ENCODE results near the gene IFT20. TPM values are rescaled to one million over a fixed set of nuclear protein-coding genes. Genes with fewer than 3 reads are reported as not detected.
A peak's percentile ranks its signal among the peaks of the same experiment; 100 is the strongest.
"Not testable (repeated sequence)": the region's sequence is repeated elsewhere in the genome, so short reads cannot be mapped to it uniquely, and the experiment has no call there.

The IFT20 gene
- total RNA-seq, 1 experiment from 2014 or later: 29.1 TPM

DNA sequence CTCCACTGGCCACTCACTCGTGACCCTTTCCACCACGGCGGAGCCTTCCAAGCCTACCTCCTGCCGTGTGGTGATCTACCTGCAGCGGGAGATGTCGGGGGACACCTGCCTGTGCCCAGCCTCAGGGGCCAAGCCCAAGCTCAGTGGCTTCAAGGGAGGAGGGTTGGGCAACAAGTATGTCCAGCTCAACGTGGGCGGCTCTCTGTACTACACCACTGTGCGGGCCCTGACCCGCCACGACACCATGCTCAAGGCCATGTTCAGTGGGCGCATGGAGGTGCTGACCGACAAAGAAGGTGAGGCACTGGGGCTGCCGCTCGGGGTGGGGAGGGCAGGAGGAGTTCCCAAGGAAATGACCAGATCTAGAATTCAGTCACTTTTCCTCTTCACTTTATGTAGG, 4.2 kb upstream of the IFT20 start:
- in situ Hi-C loops (cut with HindIII; ENCODE audit: low sequenced_read_pairs): no loop called here
- no peak for DNase-seq (ENCODE audit: low spot score)

DNA sequence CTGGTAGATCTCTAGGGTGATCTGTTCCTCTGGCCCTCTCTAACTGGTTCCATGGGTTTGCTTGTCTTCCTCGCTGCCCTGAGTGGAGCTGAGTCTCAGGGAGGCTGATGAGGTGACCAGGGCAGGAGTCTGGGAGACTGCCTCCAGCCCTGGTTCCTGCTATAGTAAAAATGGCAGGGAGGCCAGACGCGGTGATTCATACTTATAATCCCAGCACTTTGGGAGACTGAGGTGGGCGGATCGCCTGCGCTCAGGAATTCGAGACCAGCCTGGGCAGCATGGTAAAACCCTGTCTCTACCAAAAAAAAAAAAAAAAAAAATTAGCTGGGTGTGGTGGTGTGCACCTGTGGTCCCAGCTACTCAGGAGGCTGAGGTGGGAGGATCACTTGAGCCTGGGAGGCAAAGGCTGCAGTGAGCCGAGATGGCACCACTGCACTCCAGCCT, 3.5 kb upstream of the IFT20 start:
- DNase-seq (ENCODE audit: low spot score); in situ Hi-C loops (cut with HindIII; ENCODE audit: low sequenced_read_pairs): not testable (repeated sequence)

DNA sequence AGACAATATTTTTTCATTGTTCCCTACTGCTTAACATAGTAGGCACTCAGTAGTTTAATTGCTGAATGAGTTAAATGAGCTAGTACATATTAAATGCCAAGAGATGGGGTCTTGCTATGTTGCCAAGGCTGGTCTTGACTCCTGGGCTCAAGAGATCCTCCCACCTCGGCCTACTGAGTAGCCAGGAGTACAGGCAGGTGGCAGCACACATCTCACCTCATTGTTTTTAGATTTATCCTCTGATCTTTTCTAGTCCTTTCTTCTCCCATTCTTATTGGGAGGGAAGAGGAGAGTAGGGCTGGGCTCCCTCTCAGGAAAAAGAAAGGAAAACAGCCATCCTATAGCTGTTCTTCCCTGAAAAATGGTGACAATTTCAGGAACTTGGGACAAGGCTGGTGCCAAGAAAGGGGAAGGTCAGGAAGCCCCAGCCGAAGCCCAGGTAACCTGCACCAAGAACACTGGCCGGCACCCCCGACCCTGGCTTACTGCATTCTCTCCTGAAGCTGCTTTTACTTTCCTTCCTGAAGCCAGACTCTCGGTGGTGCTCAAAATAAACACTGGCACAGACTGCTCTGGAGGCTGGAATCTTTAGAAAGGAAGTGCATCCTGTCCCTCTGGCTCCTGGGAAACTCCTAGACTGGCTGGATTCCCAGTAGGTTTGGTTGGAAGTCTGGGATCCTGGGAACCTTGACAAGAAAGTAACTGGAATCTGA, 2.9 kb upstream of the IFT20 start:
- no peak for DNase-seq (ENCODE audit: low spot score)
- in situ Hi-C loops (cut with HindIII; ENCODE audit: low sequenced_read_pairs): no loop called here

DNA sequence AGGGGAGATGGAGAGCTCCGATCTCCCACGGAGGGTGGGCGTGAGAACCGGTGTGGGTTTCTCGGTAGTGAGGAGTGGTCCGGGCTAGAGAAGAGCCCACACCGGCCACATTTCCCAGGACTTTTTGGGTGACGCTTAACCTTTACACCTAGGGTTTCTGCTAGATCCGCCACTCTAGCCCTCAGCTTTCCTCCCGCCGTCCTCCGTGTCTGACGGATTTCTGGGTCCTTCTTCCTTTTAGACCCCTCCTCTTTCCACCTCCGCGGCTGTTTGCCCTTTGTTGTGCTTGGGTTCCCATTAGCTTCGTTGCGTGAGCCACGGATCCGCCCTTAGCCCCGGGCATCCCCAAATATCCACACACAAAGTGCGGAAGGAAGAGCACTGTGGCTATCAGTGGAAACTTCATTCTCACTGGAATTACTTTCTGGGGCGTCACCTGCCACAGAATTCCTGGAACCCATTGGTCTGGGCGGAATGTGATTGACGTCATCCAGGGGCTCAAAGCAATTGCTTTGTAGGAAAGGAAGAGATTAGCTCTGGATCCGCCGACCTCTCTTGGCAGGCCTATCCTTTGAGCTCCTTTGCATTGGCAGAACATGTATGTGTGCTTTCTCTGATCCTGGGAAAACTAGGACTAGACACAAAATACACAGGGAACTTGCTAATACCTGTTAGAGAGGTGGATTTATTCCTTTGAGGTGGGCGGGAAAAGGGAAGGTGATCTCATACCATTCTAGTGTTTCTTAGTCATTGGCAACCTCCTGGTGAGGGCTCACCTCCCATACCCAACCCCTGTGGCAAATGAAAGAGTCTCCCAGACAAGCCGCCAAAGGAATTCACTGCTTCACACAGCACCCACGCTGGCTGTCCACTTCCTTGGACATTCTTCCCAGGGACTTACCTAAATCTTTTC, 943 bp upstream of the IFT20 start:
- peak; percentile 60 for DNase-seq (ENCODE audit: low spot score)
- in situ Hi-C loops (cut with HindIII; ENCODE audit: low sequenced_read_pairs): no loop called here

DNA sequence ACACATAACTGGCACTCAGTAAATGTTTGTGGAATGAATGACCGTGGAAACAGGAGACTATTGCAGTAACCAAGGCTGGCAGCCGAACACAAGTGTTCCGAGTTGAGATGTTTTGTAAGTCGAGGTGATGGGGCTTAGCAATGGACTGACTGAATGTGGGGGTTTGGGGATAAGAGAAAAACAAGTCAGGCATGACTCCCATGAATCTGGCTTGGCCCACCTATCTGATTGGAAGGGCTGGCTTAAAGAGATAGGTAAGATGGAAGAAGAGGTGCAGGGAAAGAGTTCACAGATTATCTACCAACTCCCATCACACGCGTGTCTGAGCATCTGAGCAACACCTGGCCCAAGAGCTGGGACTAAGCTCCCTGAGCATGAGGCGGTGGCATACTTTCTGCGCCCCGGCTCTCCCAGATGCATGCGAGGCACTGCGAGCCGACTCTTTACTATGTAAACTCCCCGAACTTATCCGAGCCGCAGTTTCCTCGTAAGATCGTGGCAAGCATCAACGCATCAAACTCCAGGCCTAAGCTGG, 539 bp downstream of the IFT20 start:
- in situ Hi-C loops (cut with HindIII; ENCODE audit: low sequenced_read_pairs): no loop called here
- DNase-seq (ENCODE audit: low spot score): no peak

DNA sequence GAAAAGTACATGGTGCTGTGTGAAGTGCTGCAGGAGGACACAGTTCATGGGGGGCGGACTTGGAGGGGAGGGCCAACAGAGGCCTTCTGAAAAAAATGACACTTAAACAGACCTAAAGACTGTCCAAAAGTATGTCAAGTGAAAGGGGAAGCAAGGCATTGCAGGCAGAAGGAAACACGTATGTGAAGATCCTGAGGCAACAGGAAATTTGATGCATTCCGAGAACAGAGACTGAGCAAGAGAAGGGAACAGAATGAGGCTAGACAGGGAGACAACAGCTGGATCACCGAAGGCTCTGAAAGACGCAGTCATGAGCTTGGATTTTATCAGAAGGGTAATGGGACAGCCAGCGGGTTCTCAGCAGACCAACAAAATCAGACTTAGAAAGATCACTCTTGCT, 1.1 kb downstream of the IFT20 start:
- no peak for DNase-seq (ENCODE audit: low spot score)
- in situ Hi-C loops (cut with HindIII; ENCODE audit: low sequenced_read_pairs): no loop called here

DNA sequence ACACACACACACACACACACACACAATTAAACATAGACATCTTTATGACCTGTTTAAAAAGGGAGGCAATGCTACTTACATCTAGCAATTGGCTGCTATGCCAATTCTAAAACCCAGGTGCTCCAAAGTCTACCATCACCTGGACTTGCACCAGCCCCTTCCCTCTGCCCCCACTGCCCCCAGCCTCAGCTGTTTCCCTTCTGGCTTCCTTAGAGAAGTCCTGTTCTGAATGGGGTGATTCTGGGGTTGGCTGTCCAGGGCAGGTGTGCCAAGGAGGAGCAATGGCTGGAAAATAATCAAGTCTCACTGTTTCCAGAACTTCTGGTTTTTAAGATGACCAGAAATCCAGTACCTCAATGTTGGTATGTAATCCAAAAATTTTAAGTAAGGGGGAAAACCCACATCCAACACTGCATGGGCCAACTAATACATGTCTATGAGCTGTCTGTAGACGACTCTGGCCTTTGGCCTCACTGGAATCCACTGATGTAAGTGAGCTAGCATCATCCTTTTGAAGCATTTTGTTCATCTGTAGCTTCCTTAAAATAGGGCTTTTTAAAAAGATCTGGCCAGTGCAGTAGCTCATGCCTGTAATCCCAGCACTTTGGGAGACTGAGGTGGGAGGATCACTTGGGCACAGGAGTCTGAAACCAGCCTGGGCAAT, 2.1 kb downstream of the IFT20 start:
- in situ Hi-C loops (cut with HindIII; ENCODE audit: low sequenced_read_pairs): no loop called here
- DNase-seq (ENCODE audit: low spot score): no peak

DNA sequence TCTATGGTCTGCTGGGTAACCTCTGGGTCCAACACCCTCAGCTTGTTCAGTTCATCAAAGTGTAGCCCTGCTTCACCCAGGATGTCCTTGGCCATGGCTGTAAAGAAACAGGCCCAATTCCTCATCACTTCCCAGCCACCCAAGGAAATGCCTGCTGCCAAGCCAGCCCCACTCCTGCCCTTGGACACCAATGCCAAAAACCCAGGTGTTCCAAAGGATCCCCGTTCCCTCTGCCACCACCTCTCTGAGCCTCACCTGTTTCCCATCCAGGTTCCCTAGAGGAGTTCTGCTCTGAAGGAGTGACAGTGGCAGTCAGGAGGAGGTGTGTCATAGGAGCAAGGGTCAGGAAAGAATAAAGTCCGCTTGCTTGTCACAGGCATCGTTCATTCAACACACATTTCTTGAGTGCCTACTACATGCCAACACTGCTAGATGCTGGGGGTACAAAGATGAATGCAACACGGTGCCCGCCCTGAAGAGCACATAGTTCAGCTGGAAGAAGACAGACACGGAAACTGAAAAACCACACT, 3.3 kb downstream of the IFT20 start:
- in situ Hi-C loops (cut with HindIII; ENCODE audit: low sequenced_read_pairs): no loop called here
- DNase-seq (ENCODE audit: low spot score): no peak

DNA sequence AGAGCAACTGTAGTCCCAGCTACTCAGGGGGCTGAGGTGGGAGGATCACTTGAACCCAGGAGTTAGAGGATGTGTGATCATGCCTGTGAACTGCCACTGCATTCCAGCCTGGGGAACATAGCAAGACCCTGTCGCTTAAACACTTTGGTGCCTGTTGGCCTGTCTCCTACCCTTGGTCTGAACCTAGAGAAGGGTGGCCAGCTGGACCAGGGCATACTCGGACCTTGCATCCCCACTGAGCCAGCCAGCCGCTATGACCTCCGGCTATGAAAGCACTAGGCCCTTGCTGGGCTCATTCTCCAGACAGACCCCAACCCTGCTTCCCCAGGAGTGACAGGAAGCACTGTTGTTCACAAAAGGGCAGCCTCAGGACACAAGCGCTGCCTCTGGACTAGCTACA, 4.6 kb downstream of the IFT20 start:
- in situ Hi-C loops (cut with HindIII; ENCODE audit: low sequenced_read_pairs): no loop called here
- no peak for DNase-seq (ENCODE audit: low spot score)

DNA sequence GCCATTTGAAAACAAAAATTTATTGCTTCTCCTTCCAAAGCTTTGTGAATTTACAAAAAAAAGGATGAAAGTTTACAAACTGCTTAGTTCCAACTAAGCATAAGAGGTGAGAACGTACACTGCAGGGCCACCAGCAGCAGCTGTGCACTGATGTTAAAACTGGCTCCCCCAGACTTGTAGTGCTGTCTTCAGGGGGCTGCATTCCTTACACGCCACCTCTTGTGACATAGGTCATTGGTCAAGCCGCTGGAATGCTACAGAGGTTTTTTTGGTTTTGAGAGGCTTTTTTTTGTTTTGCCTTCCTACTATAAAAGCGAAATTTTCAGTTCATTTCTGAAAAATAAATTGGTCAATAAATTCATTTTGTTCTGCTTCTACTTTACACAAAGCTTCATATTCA, 6.9 kb downstream of the IFT20 start:
- no peak for DNase-seq (ENCODE audit: low spot score)
- in situ Hi-C loops (cut with HindIII; ENCODE audit: low sequenced_read_pairs): no loop called here

DNA sequence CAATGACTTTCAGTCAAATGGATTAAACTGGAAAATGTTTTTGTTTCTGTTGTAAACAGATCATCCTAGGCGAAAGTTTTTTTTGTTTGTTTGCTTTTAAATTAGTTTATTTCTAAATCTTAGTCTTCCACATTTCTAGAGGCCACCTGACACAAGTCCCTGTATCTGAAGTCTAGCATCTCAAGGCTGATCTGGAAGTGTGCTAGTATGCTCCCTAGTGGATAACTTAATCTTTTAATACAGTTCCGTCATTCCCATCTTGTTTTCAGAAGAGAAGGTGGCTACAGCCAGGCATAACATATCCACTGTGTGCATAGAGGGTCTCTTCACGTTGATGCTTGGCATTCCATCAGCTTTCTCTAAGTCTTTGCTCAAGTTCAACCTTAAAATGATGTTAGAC, 7.6 kb downstream of the IFT20 start:
- in situ Hi-C loops (cut with HindIII; ENCODE audit: low sequenced_read_pairs): no loop called here
- DNase-seq (ENCODE audit: low spot score): no peak

DNA sequence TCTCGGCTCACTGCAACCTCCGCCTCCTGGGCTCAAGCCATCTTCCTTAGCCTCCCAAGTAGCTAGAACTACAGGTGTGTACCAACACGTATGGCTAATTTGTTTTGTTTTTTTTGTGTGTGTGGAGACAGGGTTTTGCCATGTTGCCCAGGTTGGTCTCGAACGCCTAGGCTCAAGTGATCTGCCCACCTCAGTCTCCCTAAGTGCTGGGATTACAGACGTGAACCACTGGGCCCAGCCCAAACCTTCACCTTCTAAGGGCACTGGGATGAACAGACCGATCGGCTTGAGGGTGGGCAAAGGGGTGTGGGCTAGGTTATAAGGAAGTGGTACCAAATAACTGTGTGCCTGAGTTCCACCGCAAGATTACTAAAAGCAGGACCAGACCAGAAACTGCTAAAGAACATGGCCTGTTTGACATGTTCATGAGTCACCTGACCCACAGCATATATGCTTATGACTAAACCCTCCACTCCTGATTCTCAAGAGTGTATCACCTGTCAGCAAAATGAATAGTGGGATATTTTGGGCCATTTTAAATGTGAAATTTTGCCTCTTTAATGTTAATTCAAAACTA, 8.2 kb downstream of the IFT20 start:
- DNase-seq (ENCODE audit: low spot score): no peak
- in situ Hi-C loops (cut with HindIII; ENCODE audit: low sequenced_read_pairs): no loop called here

DNA sequence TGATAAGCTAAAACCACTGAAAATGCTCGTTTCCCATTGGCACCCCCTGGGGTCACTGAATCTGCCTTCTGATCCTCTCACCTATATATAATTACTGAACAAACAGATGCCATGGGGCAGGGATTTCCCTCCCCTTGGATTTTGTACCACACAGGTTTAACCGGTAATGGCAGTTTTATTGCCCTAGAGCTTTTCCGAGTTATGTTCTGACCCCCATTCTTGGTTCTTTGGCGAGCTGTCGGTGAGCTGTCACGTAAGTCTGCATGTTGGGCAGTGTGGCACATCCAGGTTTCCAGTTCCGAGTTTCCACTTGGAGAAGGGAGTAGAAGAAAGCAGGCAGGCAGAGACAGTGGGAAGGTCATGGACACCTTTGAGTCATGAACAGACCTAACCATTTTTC, 9.2 kb downstream of the IFT20 start:
- DNase-seq (ENCODE audit: low spot score): no peak
- in situ Hi-C loops (cut with HindIII; ENCODE audit: low sequenced_read_pairs): no loop called here

DNA sequence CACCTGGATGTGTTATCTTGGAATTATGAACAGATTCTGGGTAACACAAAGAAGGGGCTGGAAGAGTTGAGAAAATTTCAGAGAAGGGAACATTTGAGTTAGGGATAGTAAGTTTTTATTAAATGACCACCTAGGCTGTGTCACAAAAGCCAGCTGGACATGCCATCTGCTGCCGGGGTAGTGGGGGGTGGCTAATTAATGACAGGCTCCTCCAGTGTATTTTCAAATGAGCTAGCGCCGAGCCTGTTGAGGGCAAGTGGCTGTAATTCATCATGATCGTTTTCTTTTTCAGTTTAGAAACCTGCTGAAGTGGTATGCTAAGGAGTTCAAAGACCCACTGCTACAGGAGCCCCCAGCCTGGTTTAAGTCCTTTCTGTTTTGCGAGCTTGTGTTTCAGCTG, 10.1 kb downstream of the IFT20 start:
- peak; percentile 73 for DNase-seq (ENCODE audit: low spot score)
- in situ Hi-C loops (cut with HindIII; ENCODE audit: low sequenced_read_pairs): no loop called here

DNA sequence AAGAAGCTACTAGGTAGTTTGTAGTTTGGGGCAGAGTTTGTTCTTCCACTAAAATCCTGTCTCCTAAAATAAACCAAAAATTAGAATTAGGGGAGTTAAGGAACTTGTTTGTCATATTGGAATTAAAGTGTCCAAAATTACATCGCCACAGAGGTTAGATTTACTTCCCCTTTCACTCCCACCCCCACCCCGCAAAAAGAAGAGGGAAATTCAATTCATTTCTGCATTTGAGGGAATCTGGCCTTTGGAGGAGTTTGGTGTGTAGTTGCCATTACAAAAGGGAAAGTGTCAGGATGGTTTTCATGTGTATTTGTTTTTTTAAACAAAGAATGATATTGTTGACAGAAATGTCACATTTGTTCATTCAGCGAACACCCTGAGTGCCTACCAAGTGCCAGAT, 10.5 kb downstream of the IFT20 start:
- DNase-seq (ENCODE audit: low spot score): no peak
- in situ Hi-C loops (cut with HindIII; ENCODE audit: low sequenced_read_pairs): no loop called here

DNA sequence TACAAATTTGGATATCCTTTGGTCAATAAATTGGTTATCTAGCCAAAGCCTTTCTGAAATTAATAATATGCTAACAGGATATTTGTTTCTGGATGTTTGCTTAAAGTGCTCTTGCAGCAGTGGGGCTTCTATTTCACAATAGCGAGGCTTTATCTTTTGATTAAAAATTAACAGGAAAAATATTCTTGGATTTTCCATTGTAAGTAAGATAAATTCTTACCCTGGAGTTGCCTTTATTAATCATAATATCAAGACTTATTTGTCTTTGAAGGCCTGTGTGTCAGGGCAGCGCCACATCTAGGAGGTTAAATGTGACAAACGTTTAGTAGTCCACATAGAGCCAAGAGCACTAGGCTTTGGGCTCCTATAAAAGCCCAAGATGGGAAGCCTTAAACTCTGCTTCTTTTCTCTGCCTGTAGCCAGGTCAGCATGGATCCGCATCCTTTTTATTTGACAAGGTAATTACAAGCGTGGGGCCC, 11.0 kb downstream of the IFT20 start:
- in situ Hi-C loops (cut with HindIII; ENCODE audit: low sequenced_read_pairs): no loop called here
- DNase-seq (ENCODE audit: low spot score): no peak

DNA sequence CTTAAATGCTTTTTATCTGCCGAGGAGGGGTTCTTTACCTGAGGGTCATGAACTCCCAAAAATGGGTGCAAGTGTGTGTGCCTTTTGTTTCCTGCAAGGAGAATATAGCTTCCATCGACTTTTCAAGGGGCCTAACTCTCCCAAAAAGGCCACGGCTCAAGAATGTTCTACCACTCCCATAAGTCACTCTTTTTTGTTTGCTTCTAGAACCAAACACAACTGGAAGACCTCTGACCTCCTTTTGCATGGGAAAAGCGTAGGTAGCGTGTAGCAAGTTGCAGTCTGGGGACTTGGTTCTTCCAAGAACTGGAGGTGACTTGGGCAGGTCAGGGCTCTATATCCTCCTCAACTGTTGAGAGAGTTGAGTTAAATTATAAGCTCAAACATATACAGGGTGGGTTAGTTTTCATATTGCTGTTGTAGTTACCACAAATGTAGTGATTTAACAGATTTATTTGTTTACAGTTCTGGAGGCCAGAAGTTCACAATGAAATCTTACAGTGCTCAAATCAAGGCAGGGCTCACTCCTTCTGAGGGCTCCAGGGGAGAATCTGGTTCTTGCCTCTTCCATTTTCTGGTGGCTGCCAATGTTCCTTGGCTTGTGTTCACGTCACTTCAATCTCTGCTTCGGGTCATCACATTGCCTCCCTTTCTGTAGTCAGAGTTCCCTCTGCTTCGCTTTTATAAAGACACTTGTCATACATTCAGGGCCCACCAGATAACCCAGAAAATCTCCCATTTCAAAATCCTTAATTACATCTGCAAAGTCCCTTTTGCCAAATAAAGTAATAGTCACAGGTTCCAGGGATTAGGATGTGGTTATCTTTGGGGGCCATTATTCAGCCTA, 14.8 kb downstream of the IFT20 start:
- DNase-seq (ENCODE audit: low spot score): no peak
- in situ Hi-C loops (cut with HindIII; ENCODE audit: low sequenced_read_pairs): no loop called here

DNA sequence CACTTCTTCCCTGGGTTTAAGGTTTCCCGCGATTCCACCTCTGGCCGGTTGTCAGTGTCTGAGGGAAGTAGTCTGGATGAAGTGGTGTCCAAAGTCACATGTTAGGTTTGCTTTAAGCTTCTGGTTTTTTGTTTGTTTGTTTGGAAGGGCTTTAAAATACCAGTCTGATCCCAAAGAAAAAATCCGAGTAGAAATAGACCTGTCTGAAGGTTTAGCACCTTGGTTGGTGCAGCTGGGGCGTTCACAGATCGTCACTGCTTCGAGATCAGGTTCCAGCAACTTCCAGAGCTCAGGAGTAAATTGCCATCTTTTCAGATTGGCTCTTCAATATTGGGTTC, 15.7 kb downstream of the IFT20 start:
- peak; percentile 34 for DNase-seq (ENCODE audit: low spot score)
- in situ Hi-C loops (cut with HindIII; ENCODE audit: low sequenced_read_pairs): no loop called here

All from G401 (cell line).